HG03520 (cell line): ENCODE measurements around the gene PIH1D2.
"Not testable (repeated sequence)": the region's sequence is repeated elsewhere in the genome, so short reads cannot be mapped to it uniquely, and the experiment has no call there.

Source experiments
- ATAC-seq: cut with Tn5 transposase; IDR thresholded peaks from one replicate; pipeline ENCODE4 v1.9.1; 2021; ENCODE audit warnings: mild to moderate bottlenecking, moderate library complexity; ENCODE audit not compliant: unreplicated experiment

The PIH1D2 gene

GRCh38 chr11:112073941-112074811 is at the start of gene PIH1D2, which contains the start of gene NKAPD1:
Gene PIH1D2 (minus strand): TSS chr11:112074017. CDS start chr11:112073174, 843 bp downstream.
Gene NKAPD1 (plus strand): TSS chr11:112074299. CDS start chr11:112075575, 1,276 bp downstream.
- peak; percentile 85 for ATAC-seq

GRCh38 chr11:112123129-112123528 is 49.3 kb upstream of the PIH1D2 start:
- no peak for ATAC-seq

- no peak for ATAC-seq
Measured at GRCh38 chr11:112121981-112122615, 48.3 kb upstream of the PIH1D2 start.

GRCh38 chr11:112118176-112118575 is 44.4 kb upstream of the PIH1D2 start:
- no peak for ATAC-seq

GRCh38 chr11:112115386-112115785 is 41.6 kb upstream of the PIH1D2 start:
- no peak for ATAC-seq

- no peak for ATAC-seq
Measured at GRCh38 chr11:112114460-112114859, 40.6 kb upstream of the PIH1D2 start.

- no peak for ATAC-seq
Measured at GRCh38 chr11:112113539-112114457, 40.0 kb upstream of the PIH1D2 start.

GRCh38 chr11:112106070-112106469 is 32.3 kb upstream of the PIH1D2 start:
- no peak for ATAC-seq

GRCh38 chr11:112103446-112103845 is 29.6 kb upstream of the PIH1D2 start:
- no peak for ATAC-seq

- ATAC-seq, result no peak
Measured at GRCh38 chr11:112100462-112100861, 26.6 kb upstream of the PIH1D2 start.

- no peak for ATAC-seq
Measured at GRCh38 chr11:112097734-112098528, 24.1 kb upstream of the PIH1D2 start.

- no peak for ATAC-seq
Measured at GRCh38 chr11:112096194-112096593, 22.4 kb upstream of the PIH1D2 start.

GRCh38 chr11:112095302-112095701 is 21.5 kb upstream of the PIH1D2 start:
- ATAC-seq, result not testable (repeated sequence)

- no peak for ATAC-seq
Measured at GRCh38 chr11:112087212-112087611, 13.4 kb upstream of the PIH1D2 start.

- ATAC-seq, result peak; percentile 84
Measured at GRCh38 chr11:112086422-112087191, 12.8 kb upstream of the PIH1D2 start, which contains the start of the genes SDHD and TIMM8B. Gene SDHD (plus strand): TSS chr11:112086873. CDS start chr11:112086908, 35 bp downstream. Gene TIMM8B (minus strand): TSS chr11:112086756. CDS start chr11:112086723, 33 bp downstream.

- ATAC-seq, result peak; percentile 30
Measured at GRCh38 chr11:112085822-112086421, 12.1 kb upstream of the PIH1D2 start.

- no peak for ATAC-seq
Measured at GRCh38 chr11:112082729-112083128, 8.9 kb upstream of the PIH1D2 start.

GRCh38 chr11:112062923-112063322 is 10.9 kb downstream of the PIH1D2 start:
- ATAC-seq, result no peak

GRCh38 chr11:112058103-112058502 is 15.7 kb downstream of the PIH1D2 start:
- ATAC-seq, result no peak
